ENCODE results near the gene PRM3.
A peak's percentile ranks its signal among the peaks of the same experiment; 100 is the strongest.

PRM3 gene

GRCh38 chr16:11272921-11273720, at the start of gene PRM3:
Gene PRM3, minus strand, starts transcription at chr16:11273629. Its CDS starts 34 bp downstream, at chr16:11273595.
- DNase-seq (ENCODE audit: low spot score) (no peak), FAIRE-seq (no peak)

- DNase-seq (ENCODE audit: low spot score) (no peak), FAIRE-seq (no peak)
Measured at GRCh38 chr16:11322823-11323222, 49.4 kb upstream of the PRM3 start.

DNA sequence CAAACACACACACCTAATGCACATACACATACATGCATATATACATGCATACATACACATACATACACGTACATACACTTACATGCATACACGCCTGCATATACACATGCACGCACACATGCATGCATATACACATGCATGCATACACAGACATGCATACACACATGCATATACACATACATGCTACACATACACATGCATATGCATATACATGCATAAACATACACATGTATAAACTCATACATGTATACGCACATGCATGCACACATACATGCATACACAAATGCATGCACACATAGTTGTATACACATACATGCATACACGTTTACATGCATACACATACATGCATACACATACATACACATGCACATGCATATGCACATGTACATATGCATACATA, 48.2 kb upstream of the PRM3 start:
- FAIRE-seq = no peak
- DNase-seq (ENCODE audit: low spot score) = no peak

GRCh38 chr16:11320170-11320569, 46.7 kb upstream of the PRM3 start:
- no peak for FAIRE-seq
- no peak for DNase-seq (ENCODE audit: low spot score)

DNA sequence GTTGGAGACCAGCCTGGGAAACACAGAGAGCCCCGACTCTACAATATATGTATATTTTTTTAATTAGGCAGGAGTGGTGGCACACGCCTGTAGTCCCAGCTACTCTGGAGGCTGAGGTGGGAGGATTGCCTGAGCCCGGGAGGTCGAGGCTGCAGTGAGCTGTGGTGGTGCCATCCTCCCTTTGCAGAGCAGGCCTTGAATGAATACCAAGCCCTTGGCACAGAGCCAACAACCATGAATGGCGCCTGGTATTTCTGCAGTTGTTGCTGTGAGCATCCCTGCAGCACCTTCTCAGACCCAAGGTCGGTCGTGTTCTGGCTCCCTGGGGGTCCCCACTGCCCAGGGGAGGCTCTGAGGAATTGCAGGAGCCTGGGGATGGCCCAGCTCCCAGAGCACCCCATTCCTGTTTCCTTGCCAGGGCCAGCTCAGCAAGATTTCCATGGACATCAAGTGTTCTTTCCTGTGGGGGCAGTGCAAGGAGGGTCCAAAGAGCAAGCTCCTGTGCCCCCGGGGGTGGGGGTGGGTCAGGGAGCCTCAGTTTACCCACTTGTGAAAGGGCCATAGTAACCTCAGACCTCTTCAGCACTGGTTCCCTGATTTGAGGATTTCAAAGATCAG, 46.2 kb upstream of the PRM3 start:
- DNase-seq (ENCODE audit: low spot score) (no peak), FAIRE-seq (no peak)

GRCh38 chr16:11318817-11319216, 45.4 kb upstream of the PRM3 start:
- FAIRE-seq (no peak), DNase-seq (ENCODE audit: low spot score) (no peak)

DNA sequence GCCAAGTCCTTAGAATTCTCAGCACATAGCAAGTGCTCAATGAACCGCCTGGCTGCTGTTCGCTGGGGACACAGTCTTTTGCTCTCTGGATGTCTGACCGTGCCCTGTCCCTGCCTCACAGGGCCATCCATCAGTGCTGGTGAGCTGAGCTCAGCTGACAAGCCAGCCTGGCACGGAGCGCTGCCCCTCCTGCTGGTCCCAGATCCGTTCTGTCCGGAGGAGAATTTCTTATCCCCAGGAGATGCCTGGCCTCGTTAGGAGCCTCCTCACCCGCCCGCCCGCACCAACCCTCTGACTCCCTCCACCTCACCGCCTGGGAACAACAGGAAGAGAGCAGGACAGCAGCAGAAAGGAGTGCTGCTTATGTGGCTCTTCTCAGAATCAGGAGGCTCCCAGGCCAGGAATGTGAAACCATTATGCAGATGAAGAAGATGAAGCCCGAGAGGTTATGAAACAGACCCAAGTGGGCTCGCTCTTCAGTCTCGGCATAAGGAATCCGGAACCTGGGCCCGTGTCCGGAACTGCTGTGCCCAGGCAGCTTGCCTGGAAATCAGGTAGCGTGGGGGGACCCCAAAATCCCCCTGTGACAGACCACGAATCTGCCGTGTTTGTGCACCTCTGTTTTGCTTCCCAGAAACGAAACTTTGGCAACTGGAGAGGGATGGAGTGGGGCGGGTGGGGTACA, 43.0 kb upstream of the PRM3 start:
- DNase-seq (ENCODE audit: low spot score) = peak; percentile 32
- no peak for FAIRE-seq

- FAIRE-seq (peak; percentile 85), DNase-seq (ENCODE audit: low spot score) (peak; percentile 95)
Measured at GRCh38 chr16:11315510-11315909, 42.1 kb upstream of the PRM3 start.

DNA sequence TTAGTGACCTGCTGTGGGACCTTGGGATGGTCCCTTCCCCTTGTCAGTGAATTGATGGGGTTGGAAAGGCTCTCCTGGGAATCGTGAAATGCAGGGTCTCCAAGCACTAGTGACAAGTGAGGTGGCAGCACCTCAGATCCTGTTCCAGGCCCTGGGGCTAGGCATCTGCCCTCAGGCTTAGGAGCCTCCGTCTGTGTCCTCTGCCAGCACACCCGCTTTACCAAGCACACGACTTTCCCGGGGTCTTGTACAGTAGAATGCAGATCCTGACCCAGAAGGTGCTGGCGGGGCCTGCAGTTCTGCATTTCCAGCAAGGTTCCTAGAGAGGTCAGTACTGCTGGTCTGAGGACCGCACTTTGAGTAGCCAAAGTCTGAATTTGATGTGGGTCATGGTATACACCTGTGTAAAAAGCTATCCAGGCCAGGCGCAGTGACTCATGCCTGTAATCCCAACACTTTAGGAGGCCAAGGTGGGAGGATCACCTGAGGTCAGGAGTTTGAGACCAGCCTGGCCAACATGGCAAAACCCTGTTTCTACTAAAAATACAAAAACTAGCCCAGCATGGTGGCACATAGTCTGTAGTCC, 41.0 kb upstream of the PRM3 start:
- no peak for FAIRE-seq
- DNase-seq (ENCODE audit: low spot score) = no peak

DNA sequence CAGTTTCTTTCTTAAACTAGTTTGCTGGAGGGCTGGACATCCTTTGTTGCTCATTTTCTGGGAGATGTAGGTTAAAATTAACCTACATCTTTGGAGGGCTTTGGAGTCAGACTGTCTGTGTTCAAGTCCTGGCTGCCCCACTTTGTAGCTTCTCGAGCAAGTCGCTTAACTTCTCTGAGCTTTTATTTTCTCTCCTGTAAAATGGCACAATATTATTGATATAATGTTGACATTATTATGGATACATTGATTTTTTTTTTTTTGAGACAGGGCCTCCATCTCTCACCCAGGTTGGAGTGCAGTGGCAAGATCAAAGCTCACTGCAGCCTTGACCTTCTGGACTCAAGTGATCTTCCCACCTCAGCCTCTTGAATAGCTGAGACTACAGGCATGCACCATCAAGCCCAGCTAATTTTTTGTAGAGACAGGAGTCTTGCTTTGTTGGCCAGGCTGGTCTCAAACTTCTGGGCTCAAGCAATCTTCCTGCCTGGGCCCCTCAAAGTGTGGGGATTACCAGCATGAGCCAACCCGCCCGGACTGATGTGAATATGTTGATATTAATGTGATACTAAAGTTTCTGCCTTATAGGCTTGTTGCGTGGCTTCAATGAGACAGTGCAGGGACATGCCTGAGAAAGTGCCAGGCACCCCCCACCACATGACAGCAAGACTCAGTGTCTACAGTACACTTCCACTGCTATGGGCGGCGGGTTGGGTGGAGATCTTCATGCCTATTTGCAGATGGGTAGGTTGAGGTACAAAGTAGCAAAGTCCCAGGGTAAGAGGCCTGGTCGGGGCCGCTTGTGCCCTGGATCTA, 40.3 kb upstream of the PRM3 start:
- FAIRE-seq = no peak
- no peak for DNase-seq (ENCODE audit: low spot score)

GRCh38 chr16:11312718-11313492, 39.5 kb upstream of the PRM3 start:
- DNase-seq (ENCODE audit: low spot score) (peak; percentile 18), FAIRE-seq (no peak)

GRCh38 chr16:11310997-11311561, 37.6 kb upstream of the PRM3 start:
- DNase-seq (ENCODE audit: low spot score) = no peak
- FAIRE-seq = no peak

GRCh38 chr16:11310634-11310977, 37.2 kb upstream of the PRM3 start:
- DNase-seq (ENCODE audit: low spot score) (no peak), FAIRE-seq (no peak)

GRCh38 chr16:11309895-11310633, 36.6 kb upstream of the PRM3 start:
- FAIRE-seq = no peak
- no peak for DNase-seq (ENCODE audit: low spot score)

DNA sequence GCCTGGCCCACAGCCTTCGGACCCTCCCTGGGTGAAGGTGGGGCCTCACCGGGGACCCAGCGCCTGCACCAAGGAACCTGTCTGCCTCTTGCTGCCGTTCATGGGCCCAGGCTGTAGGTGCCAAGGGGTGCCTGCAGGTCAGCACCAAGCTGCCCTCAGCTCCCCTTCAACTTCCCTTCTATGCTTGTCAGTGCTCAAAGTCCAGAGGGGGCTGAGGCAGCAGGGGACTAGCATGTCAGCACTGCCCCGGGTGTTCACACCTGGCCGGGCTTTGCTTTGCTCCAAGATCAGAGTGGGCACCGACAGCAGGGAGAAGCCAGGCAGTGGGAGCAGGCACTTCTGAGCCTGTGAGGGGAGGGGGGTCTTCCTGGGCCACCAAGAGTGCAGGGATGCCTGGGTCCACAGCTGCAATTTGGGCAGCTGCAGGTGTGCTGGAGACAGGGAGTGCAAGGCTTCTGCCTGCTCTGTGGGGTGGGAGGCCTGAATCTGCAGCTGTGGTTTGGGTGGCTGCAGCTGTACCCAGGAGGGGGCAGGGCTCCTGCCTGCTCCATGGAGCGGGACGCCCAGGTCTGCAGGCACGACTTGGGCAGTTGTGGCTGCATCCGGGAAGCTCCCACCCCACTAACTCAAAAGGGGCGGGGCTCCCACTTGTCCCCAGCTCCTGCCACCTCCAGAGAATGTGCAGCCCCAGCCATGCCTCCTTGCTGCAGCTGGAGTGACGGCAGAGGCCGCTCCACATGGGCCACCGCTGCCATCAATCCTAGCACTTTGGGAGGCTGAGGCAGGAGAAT, 35.3 kb upstream of the PRM3 start:
- FAIRE-seq (no peak), DNase-seq (ENCODE audit: low spot score) (no peak)

GRCh38 chr16:11307639-11308492, 34.4 kb upstream of the PRM3 start:
- FAIRE-seq (no peak), DNase-seq (ENCODE audit: low spot score) (no peak)

GRCh38 chr16:11306997-11307638, 33.7 kb upstream of the PRM3 start:
- DNase-seq (ENCODE audit: low spot score) (no peak), FAIRE-seq (no peak)
